ENCODE measurements around the gene TBC1D22A.

DNA sequence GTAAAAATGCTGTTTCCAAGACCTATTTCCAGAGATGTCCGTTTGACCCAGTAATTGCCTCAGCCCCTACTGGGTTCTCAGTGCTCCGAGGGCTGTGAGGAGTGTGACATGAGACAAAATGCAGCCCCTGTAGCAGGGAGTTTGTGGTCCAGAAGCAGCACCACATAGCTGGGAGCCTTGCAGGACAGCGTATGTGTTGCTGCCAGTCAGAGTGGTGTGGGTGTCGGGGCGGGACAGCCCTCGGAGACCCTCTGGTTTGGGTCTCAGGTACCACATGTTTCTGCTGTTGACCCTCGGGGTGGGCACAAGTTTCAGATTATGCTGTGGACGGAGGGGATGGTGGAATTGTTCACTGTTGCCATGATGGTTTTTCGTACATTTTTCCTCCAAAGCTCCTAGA, 17.2 kb downstream of the TBC1D22A start:
- TF ChIP-seq, protein P1, sequence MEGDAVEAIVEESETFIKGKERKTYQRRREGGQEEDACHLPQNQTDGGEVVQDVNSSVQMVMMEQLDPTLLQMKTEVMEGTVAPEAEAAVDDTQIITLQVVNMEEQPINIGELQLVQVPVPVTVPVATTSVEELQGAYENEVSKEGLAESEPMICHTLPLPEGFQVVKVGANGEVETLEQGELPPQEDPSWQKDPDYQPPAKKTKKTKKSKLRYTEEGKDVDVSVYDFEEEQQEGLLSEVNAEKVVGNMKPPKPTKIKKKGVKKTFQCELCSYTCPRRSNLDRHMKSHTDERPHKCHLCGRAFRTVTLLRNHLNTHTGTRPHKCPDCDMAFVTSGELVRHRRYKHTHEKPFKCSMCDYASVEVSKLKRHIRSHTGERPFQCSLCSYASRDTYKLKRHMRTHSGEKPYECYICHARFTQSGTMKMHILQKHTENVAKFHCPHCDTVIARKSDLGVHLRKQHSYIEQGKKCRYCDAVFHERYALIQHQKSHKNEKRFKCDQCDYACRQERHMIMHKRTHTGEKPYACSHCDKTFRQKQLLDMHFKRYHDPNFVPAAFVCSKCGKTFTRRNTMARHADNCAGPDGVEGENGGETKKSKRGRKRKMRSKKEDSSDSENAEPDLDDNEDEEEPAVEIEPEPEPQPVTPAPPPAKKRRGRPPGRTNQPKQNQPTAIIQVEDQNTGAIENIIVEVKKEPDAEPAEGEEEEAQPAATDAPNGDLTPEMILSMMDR (IDR thresholded peaks at IDR 0.05): no peak
- TF ChIP-seq POLR2A (IDR thresholded peaks at IDR 0.05): no peak
- no peak for TF ChIP-seq POLR2AphosphoS5 (IDR thresholded peaks at IDR 0.05)

Data from upper lobe of left lung (tissue), 4 donors.